Esophagus squamous epithelium (tissue), 5 donors: Measurements from ENCODE around the gene GTPBP4. TPM values are rescaled to one million over a fixed set of nuclear protein-coding genes. Genes with fewer than 3 reads are reported as not detected.
"Not testable (repeated sequence)": the region's sequence is repeated elsewhere in the genome, so short reads cannot be mapped to it uniquely, and the experiment has no call there.

Experiments
- DNase-seq: peaks from one replicate; lab custom pipeline; 2025; lab: John Stamatoyannopoulos, UW
- H3K27ac ChIP-seq, 4 donors: fragments of 200-600 bp; sonication (generic); one replicate each; pipeline ENCODE4 v1.5.1; 2016 to 2019; ENCODE audit warnings: mild to moderate bottlenecking in 1 of 4
- H3K27me3 ChIP-seq, 4 donors: fragments of 200-600 bp; sonication (generic); 1 replicate in 3 of 4; 2 replicates in 1 of 4; pipeline versions ENCODE4 v1.5.1 to v1.6.0; 2017 to 2021; ENCODE audit warnings: antibody characterized with exemption in 1 of 4
- H3K36me3 ChIP-seq, 3 donors: fragments of 200-600 bp; sonication (generic); one replicate each; pipeline ENCODE4 v1.5.1; 2016 to 2019
- H3K4me1 ChIP-seq, 3 donors: fragments of 200-600 bp; sonication (generic); one replicate each; pipeline ENCODE4 v1.5.1; 2017 to 2019
- H3K4me3 ChIP-seq, 4 donors: fragments of 200-600 bp; sonication (generic); 1 replicate in 3 of 4; 2 replicates in 1 of 4; pipeline ENCODE4 v1.5.1; 2016 to 2019; ENCODE audit warnings: mild to moderate bottlenecking in 2 of 4, moderate library complexity in 1 of 4
- H3K9me3 ChIP-seq, 3 donors: fragments of 200-600 bp; sonication (generic); one replicate each; pipeline ENCODE4 v1.5.1; 2016 to 2019
- POLR2A ChIP-seq, 4 donors: fragments of 450-650 bp; IDR thresholded peaks; one replicate each; pipeline ENCODE4 v1.6.1; 2017; ENCODE audit warnings: antibody characterized with exemption in 4 of 4, mild to moderate bottlenecking in 4 of 4, moderate library complexity in 3 of 4
- whole genome bisulfite sequencing, 2 donors: methylation state at CpG; one replicate each; pipeline ENCODE4 v1.1.5; 2018; 5-methylcytosine and 5-hydroxymethylcytosine counted together
- intact Hi-C: fragments of 100-400 bp; cut with DNase I; formaldehyde crosslinking; loops from one replicate; pipeline ENCODE4 v1.15.0; 2022
- total RNA-seq, 4 donors: library from RNA; depleted of rRNA; stranded (reverse); fragments of >200 nt; gene quantifications; one replicate each; pipeline ENCODE4 v1.1.0, GENCODE V29; 2016
- TF ChIP-seq, protein P1 (sequence below), 6 experiments: fragments of 450-650 bp in 4 of 6; fragments of 200-600 bp in 2 of 6; sonication (generic) in 2 of 6; IDR thresholded peaks; one replicate each; pipeline ENCODE4 v1.5.1; 2016 to 2019; ENCODE audit warnings: antibody characterized with exemption in 6 of 6, mild to moderate bottlenecking in 4 of 6, moderate library complexity in 4 of 6
- donor health status: DM: yes; HTN: yes; CAD: no.

The GTPBP4 gene
- total RNA-seq, 4 donors from 2014 or later: 10.2 to 35.1 (median 23.1) TPM

DNA sequence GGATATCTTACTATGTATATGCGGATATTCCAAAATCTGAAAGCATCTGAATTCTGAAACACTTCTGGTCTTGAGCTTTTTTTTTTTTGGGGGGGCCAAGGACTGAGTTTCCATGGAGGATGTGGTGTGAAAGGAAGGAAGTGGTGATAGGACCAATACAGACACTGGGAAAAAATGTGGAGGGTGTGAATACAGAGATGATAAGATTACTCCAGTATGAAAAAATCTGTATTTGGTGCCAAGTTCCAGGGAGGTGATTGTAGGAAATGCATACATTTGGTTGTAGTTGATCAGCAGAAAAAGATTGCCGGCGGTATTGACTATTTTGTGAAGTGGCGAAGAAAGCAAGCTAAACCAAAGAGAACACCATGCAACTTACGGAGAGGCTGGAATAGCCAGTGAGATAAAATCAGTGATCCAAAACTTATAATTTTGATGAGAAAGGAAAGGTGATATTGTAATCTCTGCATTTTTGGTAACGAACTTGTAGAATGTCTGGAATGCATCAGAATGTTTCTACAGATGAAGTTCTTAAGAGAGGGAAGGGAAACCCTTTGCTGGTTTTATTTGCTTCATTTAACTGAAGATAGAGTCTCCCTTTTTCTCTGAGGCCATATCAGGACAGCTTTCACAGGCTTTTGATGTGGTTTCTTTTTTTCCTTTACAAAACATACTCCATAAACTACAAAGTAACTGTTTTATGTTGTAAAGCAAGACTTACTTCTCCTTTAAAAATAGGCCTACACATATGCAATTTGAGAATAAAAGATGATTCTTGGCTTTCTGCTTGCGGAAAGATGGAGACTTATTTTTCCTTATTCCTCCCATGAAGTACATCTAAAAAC is 73.9 kb downstream of the GTPBP4 start:
- peaks cover 4 to 67% (median 26%) of the 10 kb centered on the region in 3 donors for H3K4me1 ChIP-seq
- H3K4me3 ChIP-seq: no peak overlapping the region
- H3K36me3 ChIP-seq: peaks cover 0 to 13% (median 0%) of the 10 kb centered on the region in 3 donors
- 90 to 91% methylated on average over 7 of the region's 7 CpGs for WGBS, 2 donors
- H3K27ac ChIP-seq: no peak overlapping the region
- H3K9me3 ChIP-seq: no peaks in the 10 kb centered on the region
- intact Hi-C loops: no loop called here
- TF ChIP-seq POLR2A (IDR thresholded peaks at IDR 0.05): no peak
- TF ChIP-seq, protein P1, sequence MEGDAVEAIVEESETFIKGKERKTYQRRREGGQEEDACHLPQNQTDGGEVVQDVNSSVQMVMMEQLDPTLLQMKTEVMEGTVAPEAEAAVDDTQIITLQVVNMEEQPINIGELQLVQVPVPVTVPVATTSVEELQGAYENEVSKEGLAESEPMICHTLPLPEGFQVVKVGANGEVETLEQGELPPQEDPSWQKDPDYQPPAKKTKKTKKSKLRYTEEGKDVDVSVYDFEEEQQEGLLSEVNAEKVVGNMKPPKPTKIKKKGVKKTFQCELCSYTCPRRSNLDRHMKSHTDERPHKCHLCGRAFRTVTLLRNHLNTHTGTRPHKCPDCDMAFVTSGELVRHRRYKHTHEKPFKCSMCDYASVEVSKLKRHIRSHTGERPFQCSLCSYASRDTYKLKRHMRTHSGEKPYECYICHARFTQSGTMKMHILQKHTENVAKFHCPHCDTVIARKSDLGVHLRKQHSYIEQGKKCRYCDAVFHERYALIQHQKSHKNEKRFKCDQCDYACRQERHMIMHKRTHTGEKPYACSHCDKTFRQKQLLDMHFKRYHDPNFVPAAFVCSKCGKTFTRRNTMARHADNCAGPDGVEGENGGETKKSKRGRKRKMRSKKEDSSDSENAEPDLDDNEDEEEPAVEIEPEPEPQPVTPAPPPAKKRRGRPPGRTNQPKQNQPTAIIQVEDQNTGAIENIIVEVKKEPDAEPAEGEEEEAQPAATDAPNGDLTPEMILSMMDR (IDR thresholded peaks at IDR 0.05): no peak
- H3K27me3 ChIP-seq: no peaks in the 10 kb centered on the region
- no peak for DNase-seq

GRCh38 chr10:1063232-1063865 is 75.1 kb downstream of the GTPBP4 start:
- no peaks in the 10 kb centered on the region for H3K9me3 ChIP-seq
- H3K4me1 ChIP-seq: peaks cover 0 to 55% (median 17%) of the 10 kb centered on the region in 3 donors
- no peak for DNase-seq
- H3K36me3 ChIP-seq: peaks cover 0 to 13% (median 0%) of the 10 kb centered on the region in 3 donors
- WGBS, 2 donors: 66 to 85% methylated on average over 3 to 6 of the region's 7 CpGs
- no peaks in the 10 kb centered on the region for H3K27me3 ChIP-seq
- TF ChIP-seq, protein P1 (IDR thresholded peaks at IDR 0.05): no peak
- TF ChIP-seq POLR2A (IDR thresholded peaks at IDR 0.05): no peak
- H3K27ac ChIP-seq: no peak overlapping the region
- H3K4me3 ChIP-seq: no peak overlapping the region
- intact Hi-C loops: no loop called here

- DNase-seq: no peak
- no peak overlapping the region for H3K27ac ChIP-seq
- peaks cover 0 to 13% (median 0%) of the 10 kb centered on the region in 3 donors for H3K36me3 ChIP-seq
- WGBS, 2 donors: 82 to 88% methylated on average over 4 of the region's 4 CpGs
- no peak overlapping the region for H3K4me3 ChIP-seq
- H3K9me3 ChIP-seq: no peaks in the 10 kb centered on the region
- H3K4me1 ChIP-seq: peaks cover 0 to 40% (median 6%) of the 10 kb centered on the region in 3 donors
- no peak for TF ChIP-seq POLR2A (IDR thresholded peaks at IDR 0.05)
- TF ChIP-seq, protein P1 (IDR thresholded peaks at IDR 0.05): no peak
- no peaks in the 10 kb centered on the region for H3K27me3 ChIP-seq
- intact Hi-C loops: no loop called here
Measured at GRCh38 chr10:1064964-1065247, 76.7 kb downstream of the GTPBP4 start.

GRCh38 chr10:1066734-1067133 is 78.5 kb downstream of the GTPBP4 start:
- WGBS, 2 donors: 88 to 90% methylated on average over 8 of the region's 8 CpGs
- H3K4me1 ChIP-seq: peaks cover 0 to 26% (median 0%) of the 10 kb centered on the region in 3 donors
- intact Hi-C loops: not testable (repeated sequence)

DNA sequence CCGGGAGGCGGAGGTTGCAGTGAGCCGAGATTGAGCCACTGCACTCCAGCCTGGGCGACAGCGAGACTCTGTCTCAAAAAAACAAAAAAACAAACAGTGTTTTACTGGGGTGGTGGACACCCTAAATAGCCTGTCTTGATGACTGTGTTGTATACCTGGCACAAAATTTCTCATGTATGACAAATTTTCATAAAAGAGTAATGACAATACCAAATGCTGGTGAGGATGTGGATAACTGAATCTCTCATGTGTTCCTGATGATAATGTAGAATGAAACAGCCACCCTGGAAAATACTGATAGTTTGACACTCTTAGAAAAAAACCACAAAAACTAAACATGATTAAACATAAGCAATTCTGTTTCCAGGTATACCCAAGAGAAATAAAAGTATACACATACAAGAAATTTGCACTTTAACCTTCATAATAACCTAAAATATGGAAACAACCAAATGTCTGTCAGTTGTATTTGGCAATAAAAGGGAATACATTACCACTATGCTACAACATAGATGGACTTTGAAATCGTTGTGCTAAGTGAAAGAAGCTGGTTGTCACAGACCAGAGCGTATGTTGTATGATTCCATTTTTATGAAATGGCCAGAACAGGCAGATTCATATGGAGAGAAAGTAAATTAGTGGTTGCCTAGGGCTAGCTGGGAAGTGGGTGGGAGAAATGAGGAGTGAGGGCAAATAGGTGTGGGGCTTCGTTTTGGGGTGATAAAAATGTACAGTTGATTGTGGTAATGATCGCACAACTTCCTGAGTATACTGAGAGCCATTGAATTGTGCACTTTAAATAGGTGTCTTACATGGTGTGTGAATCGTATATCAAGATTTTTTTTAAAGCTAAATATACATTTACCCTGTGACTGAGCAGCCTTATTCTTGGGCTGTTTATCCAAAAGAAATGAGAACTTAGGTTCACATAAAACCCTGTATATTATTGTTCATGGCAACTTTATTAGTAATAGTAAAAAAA is 80.4 kb downstream of the GTPBP4 start:
- Histone ChIP-seq H3K4me3 (no peak overlapping the region), H3K27ac (no peak overlapping the region), H3K9me3 (no peaks in the 10 kb centered on the region), H3K4me1 (peaks cover 0 to 12% (median 0%) of the 10 kb centered on the region in 3 donors), H3K27me3 (no peaks in the 10 kb centered on the region), H3K36me3 (peaks cover 0 to 22% (median 10%) of the 10 kb centered on the region in 3 donors)
- intact Hi-C loops: no loop called here
- DNase-seq: no peak
- TF ChIP-seq POLR2A (IDR thresholded peaks at IDR 0.05): no peak
- TF ChIP-seq, protein P1 (IDR thresholded peaks at IDR 0.05): no peak
- WGBS, 2 donors: 80 to 83% methylated on average over 7 to 8 of the region's 10 CpGs

More at GRCh38 chr10:1066734-1067133, 78.5 kb downstream of the GTPBP4 start:
- H3K36me3 ChIP-seq: peaks cover 0 to 14% (median 0%) of the 10 kb centered on the region in 3 donors
- H3K9me3 ChIP-seq, H3K4me3 ChIP-seq, H3K27ac ChIP-seq, DNase-seq, H3K27me3 ChIP-seq: not testable (repeated sequence)
